OCI-LY7 (cell line): Measurements from ENCODE around the gene REG1A. TPM values are rescaled to one million over a fixed set of nuclear protein-coding genes. Genes with fewer than 3 reads are reported as not detected.

Source experiments
- BruUV-seq: library from RNA; stranded (reverse); fragments of 400-500 nt; replicated peaks from 2 replicates; lab custom pipeline; 2021; lab: Mats Ljungman, UMichigan
- CTCF ChIA-PET: fragments of 300-600 bp; sonication (Branson Sonifier 250); formaldehyde crosslinking; loops from one replicate; lab custom pipeline; 2022; ENCODE audit warnings: antibody characterized with exemption; ENCODE audit not compliant: unreplicated experiment; lab: Charles Lee
- POLR2A ChIA-PET: fragments of 300-600 bp; sonication (Branson Sonifier 250); formaldehyde crosslinking; loops from one replicate; lab custom pipeline; 2022; ENCODE audit warnings: antibody characterized with exemption; lab: Charles Lee
- DNase-seq: peaks from one replicate; pipeline ENCODE4 v3.0.0-alpha.2; 2015; ENCODE audit warnings: low spot score
- H2AFZ ChIP-seq: fragments of 200-600 bp; sonication (generic), shearing (Covaris generic); 2 replicates; pipeline ENCODE4 v1.6.1; 2014; ENCODE audit warnings: mild to moderate bottlenecking, antibody characterized with exemption, low read length, moderate library complexity
- H3K27ac ChIP-seq: fragments of 200-600 bp; sonication (generic); 2 replicates; pipeline ENCODE4 v1.5.1; 2014; ENCODE audit warnings: mixed run types, low read depth, mild to moderate bottlenecking, moderate library complexity, low read length, inconsistent platforms; ENCODE audit not compliant: poor library complexity, severe bottlenecking
- H3K36me3 ChIP-seq: fragments of 200-600 bp; sonication (generic); 2 replicates; pipeline ENCODE4 v1.6.1; 2014; ENCODE audit warnings: mild to moderate bottlenecking, antibody characterized with exemption, low read length, moderate library complexity, mixed read lengths; ENCODE audit not compliant: insufficient read depth
- H3K4me1 ChIP-seq: fragments of 200-600 bp; sonication (generic); 2 replicates; pipeline ENCODE4 v1.5.1; 2014; ENCODE audit warnings: mild to moderate bottlenecking, low read length; ENCODE audit not compliant: insufficient read depth, poor library complexity, severe bottlenecking
- H3K4me2 ChIP-seq: fragments of 200-600 bp; sonication (generic); 2 replicates; pipeline ENCODE4 v1.6.1; 2014; ENCODE audit warnings: mild to moderate bottlenecking, low read length
- H3K4me3 ChIP-seq: fragments of 200-600 bp; sonication (generic); 2 replicates; pipeline ENCODE4 v1.5.1; 2014; ENCODE audit warnings: mild to moderate bottlenecking, low read depth, low read length; ENCODE audit not compliant: poor library complexity, severe bottlenecking
- H3K79me2 ChIP-seq: fragments of 200-600 bp; sonication (generic); 2 replicates; pipeline ENCODE4 v1.6.1; 2016; ENCODE audit warnings: low read depth, mild to moderate bottlenecking, low read length, moderate library complexity, mixed read lengths; ENCODE audit not compliant: insufficient read depth
- H3K9me2 ChIP-seq: fragments of 200-600 bp; sonication (generic); 2 replicates; pipeline ENCODE4 v1.6.1; 2016; ENCODE audit warnings: mild to moderate bottlenecking, low read length, mixed read lengths; ENCODE audit not compliant: insufficient read depth
- H3K9me3 ChIP-seq: fragments of 200-600 bp; sonication (generic); 2 replicates; pipeline ENCODE4 v1.6.1; 2014; ENCODE audit warnings: mild to moderate bottlenecking, mixed run types, low read length, mixed read lengths
- H4K20me1 ChIP-seq: fragments of 200-600 bp; sonication (generic); 2 replicates; pipeline ENCODE4 v1.6.1; 2014; ENCODE audit warnings: mild to moderate bottlenecking, antibody characterized with exemption, low read length, moderate library complexity, mixed read lengths; ENCODE audit not compliant: insufficient read depth
- EZH2phosphoT487 ChIP-seq: fragments of 200-600 bp; sonication (generic); IDR thresholded peaks from 2 replicates; pipeline ENCODE4 v1.6.1; 2018; ENCODE audit warnings: low read depth, borderline replicate concordance, mild to moderate bottlenecking, mixed run types, antibody characterized with exemption, low read length, moderate library complexity, mixed read lengths
- intact Hi-C: fragments of 100-400 bp; cut with micrococcal nuclease; formaldehyde crosslinking; loops from one replicate; pipeline ENCODE4 v1.10.0; 2022; ENCODE audit not compliant: unreplicated experiment
- total RNA-seq, 2 experiments: library from RNA; depleted of rRNA in 1 of 2; stranded (reverse); fragments of >200 nt in 1 of 2; shearing (Covaris generic) in 1 of 2; gene quantifications; 2 replicates each; pipeline ENCODE4 v1.2.3, GENCODE V29; 2014 to 2022
- TF ChIP-seq, protein P1 (sequence below): fragments of 200-600 bp; sonication (generic); conservative IDR thresholded peaks from 2 replicates; pipeline ENCODE4 v1.5.1; 2014; ENCODE audit warnings: mild to moderate bottlenecking, antibody characterized with exemption, low read length, moderate library complexity, mixed read lengths

Gene REG1A
- total RNA-seq, 2 experiments from 2014 or later, result not detected

DNA sequence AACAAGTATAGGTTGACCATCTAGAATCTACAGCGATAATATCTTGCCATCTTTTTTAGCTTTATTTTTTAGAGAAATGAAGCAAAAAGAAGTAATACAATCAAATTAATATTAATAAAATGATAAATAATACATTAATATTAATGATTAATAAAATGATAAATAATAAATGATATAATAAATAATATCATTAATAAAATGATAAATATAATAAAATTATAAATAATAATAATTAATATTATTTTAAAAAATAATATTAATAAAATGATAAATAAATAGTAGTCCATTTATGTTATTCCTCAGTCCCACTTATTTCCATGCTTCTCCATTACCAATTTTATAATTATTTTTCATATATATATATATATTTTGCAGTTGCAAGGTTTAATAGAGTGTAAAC lies 42.5 kb downstream of the REG1A start:
- intact Hi-C loops, result no loop called here
- ChIA-PET POLR2A (no interaction called here), CTCF (no interaction called here)
- no peaks in the 10 kb centered on the region for H3K9me3 ChIP-seq
- no peak overlapping the region for H3K4me3 ChIP-seq
- H3K4me2 ChIP-seq, result no peak overlapping the region
- H3K9me2 ChIP-seq, result no peaks in the 10 kb centered on the region; the same call in 1 of the 2 replicates
- no peaks in the 10 kb centered on the region for H3K36me3 ChIP-seq
- H2AFZ ChIP-seq, result no peak overlapping the region
- no peaks in the 10 kb centered on the region for H4K20me1 ChIP-seq
- no peaks in the 10 kb centered on the region for H3K4me1 ChIP-seq
- no TSS peak for BruUV-seq
- no peaks in the 10 kb centered on the region for H3K79me2 ChIP-seq
- no peak for DNase-seq
- no peak for TF ChIP-seq EZH2phosphoT487
- TF ChIP-seq, protein P1, sequence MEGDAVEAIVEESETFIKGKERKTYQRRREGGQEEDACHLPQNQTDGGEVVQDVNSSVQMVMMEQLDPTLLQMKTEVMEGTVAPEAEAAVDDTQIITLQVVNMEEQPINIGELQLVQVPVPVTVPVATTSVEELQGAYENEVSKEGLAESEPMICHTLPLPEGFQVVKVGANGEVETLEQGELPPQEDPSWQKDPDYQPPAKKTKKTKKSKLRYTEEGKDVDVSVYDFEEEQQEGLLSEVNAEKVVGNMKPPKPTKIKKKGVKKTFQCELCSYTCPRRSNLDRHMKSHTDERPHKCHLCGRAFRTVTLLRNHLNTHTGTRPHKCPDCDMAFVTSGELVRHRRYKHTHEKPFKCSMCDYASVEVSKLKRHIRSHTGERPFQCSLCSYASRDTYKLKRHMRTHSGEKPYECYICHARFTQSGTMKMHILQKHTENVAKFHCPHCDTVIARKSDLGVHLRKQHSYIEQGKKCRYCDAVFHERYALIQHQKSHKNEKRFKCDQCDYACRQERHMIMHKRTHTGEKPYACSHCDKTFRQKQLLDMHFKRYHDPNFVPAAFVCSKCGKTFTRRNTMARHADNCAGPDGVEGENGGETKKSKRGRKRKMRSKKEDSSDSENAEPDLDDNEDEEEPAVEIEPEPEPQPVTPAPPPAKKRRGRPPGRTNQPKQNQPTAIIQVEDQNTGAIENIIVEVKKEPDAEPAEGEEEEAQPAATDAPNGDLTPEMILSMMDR, result no peak
- H3K27ac ChIP-seq, result no peak overlapping the region

DNA sequence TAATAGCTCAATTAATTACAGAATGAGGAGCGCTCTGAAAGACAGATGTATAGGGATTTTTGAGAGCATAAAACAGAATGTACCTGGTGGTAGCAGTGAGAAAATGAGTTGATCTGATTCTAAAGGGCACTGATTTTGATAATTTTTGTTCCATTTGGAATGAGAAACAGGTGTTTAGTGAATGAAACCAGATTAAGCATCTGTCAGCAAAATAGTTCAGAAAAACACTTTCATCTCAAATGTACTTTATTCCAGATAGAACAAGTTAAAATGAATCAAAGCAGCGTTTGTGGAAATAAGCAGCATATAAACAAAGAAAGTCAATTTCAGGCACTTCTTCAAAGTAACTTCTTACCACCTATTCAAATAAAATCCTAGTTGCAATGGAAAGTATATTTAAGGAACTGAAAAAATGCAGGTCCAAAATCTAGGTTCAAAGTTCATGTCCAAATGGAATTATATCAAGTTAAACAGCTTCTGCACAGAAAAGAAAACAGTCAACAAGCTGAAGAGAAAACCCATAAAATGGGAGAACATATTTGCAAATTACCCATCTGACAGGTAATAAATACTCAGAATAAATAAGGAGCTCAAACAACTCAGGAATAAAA lies 51.2 kb downstream of the REG1A start:
- no peaks in the 10 kb centered on the region for H3K4me1 ChIP-seq
- no peaks in the 10 kb centered on the region for H3K36me3 ChIP-seq
- no peak overlapping the region for H3K4me2 ChIP-seq
- H3K4me3 ChIP-seq, result no peak overlapping the region
- ChIA-PET POLR2A (interaction anchor here (1.2 to 1.5 kb wide), 2 partner anchors 15 to 31 kb away, joined by 3 to 5 read pairs; no protein-coding TSS in a partner anchor), CTCF (no interaction called here)
- TF ChIP-seq, protein P1, result no peak
- no peak for TF ChIP-seq EZH2phosphoT487
- no peaks in the 10 kb centered on the region for H3K9me2 ChIP-seq
- no peak for DNase-seq
- BruUV-seq, result no TSS peak
- no peaks in the 10 kb centered on the region for H3K79me2 ChIP-seq
- no peak overlapping the region for H2AFZ ChIP-seq
- no peak overlapping the region for H3K27ac ChIP-seq
- H3K9me3 ChIP-seq, result no peaks in the 10 kb centered on the region
- no peaks in the 10 kb centered on the region for H4K20me1 ChIP-seq
- intact Hi-C loops, result no loop called here

Other genes with a start within 250 kb of the REG1A start
- gene REG3G, start 94.8 kb upstream of the REG1A start, total RNA-seq (2014; rRNA removed; shearing (Covaris generic)), result not detected in 2 replicates
- gene REG3G, start 94.8 kb upstream of the REG1A start, total RNA-seq (2022), result not detected in 2 replicates
- gene REG1B, start 32.5 kb upstream of the REG1A start, total RNA-seq (2014; rRNA removed; shearing (Covaris generic)), result not detected in 2 replicates
- not detected in 2 replicates for gene REG1B, start 32.5 kb upstream of the REG1A start, total RNA-seq (2022)
- gene REG3A, start 39.3 kb downstream of the REG1A start, total RNA-seq (2014; rRNA removed; shearing (Covaris generic)), result not detected in 2 replicates
- gene REG3A, start 39.3 kb downstream of the REG1A start, total RNA-seq (2022), result not detected in 2 replicates